A549 (cell line): Measurements from ENCODE around the gene FADS3.

Source experiments
- CEBPB ChIP-seq, 2 experiments: fragments of >200 bp in 1 of 2; sonication (Bioruptor Twin) in 1 of 2; formaldehyde crosslinking in 1 of 2; IDR thresholded peaks; 2 replicates each; pipeline ENCODE4 v1.6.1; 2012 to 2016
- MYC ChIP-seq: IDR thresholded peaks from 2 replicates; pipeline ENCODE4 v1.6.1; 2012; ENCODE audit warnings: mild to moderate bottlenecking, inconsistent platforms, low read length, improper control_type of control experiment, borderline replicate concordance
- POLR2A ChIP-seq: IDR thresholded peaks from 2 replicates; pipeline ENCODE4 v1.6.1; 2012; ENCODE audit warnings: mild to moderate bottlenecking, low read length
- RNF2 ChIP-seq: fragments of 200-600 bp; sonication (generic); IDR thresholded peaks from 2 replicates; pipeline ENCODE4 v1.6.1; 2016; ENCODE audit warnings: low read depth, mild to moderate bottlenecking, antibody characterized with exemption, moderate library complexity, borderline replicate concordance
- TF ChIP-seq, protein P1 (sequence below): fragments of >200 bp; sonication (Bioruptor Twin); formaldehyde crosslinking; IDR thresholded peaks from 3 replicates; pipeline ENCODE4 v1.5.1; 2016
- TF ChIP-seq, protein P2 (sequence below): fragments of 200-600 bp; sonication (generic); IDR thresholded peaks from 2 replicates; pipeline ENCODE4 v1.6.1; 2016; ENCODE audit warnings: antibody characterized with exemption, mild to moderate bottlenecking, moderate library complexity
- TF ChIP-seq, protein P3 (sequence below): IDR thresholded peaks from 2 replicates; pipeline ENCODE4 v1.6.1; 2012

DNA sequence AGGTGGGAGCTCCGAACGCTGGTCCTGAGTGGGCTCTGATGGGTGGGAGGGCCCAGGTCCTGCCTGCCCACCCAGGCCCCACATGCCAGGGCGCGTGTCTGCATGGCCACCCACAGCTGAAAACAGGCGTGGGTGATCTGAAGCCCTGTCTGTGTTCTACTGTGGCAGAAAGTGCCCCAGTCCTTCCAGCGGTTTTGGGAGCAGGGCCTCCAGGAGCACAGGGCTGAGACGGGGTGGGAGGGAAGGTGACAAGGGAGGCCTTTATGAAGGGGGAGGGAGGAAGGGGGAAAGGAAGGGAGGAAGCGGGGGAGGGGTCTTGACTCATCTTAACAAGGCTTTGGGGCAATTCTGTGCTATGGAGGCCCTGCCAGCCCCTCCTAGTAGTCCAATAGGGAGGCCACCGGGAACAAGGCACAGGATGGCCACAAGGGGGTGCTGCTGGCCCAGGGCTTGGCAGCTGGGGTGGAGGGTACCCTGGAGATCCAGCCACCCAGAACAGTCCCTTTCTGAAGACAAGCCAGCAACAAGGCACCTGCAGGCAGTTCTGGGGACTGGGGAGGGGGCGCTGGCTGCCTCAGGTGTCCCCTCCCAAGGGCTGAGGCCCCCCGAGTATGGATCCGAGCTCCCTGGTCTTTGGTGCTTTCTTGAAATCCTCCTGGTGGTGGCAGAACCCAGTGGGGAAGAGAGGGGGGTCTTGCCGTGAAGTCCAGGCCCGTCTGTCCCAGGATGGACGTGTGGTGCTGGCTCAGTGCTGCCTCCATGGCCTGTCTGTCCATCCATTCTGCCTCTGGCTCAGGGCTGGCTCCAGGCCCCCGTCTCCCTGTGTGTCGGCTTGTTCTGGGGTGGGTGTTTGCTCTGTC, 6.3 kb upstream of the FADS3 start:
- TF ChIP-seq RNF2 (no peak), POLR2A (no peak), MYC (no peak), CEBPB (IDR thresholded peaks at IDR 0.05) (no peak)
- TF ChIP-seq, protein P1, sequence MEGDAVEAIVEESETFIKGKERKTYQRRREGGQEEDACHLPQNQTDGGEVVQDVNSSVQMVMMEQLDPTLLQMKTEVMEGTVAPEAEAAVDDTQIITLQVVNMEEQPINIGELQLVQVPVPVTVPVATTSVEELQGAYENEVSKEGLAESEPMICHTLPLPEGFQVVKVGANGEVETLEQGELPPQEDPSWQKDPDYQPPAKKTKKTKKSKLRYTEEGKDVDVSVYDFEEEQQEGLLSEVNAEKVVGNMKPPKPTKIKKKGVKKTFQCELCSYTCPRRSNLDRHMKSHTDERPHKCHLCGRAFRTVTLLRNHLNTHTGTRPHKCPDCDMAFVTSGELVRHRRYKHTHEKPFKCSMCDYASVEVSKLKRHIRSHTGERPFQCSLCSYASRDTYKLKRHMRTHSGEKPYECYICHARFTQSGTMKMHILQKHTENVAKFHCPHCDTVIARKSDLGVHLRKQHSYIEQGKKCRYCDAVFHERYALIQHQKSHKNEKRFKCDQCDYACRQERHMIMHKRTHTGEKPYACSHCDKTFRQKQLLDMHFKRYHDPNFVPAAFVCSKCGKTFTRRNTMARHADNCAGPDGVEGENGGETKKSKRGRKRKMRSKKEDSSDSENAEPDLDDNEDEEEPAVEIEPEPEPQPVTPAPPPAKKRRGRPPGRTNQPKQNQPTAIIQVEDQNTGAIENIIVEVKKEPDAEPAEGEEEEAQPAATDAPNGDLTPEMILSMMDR = peak; percentile 90
- TF ChIP-seq, protein P2, sequence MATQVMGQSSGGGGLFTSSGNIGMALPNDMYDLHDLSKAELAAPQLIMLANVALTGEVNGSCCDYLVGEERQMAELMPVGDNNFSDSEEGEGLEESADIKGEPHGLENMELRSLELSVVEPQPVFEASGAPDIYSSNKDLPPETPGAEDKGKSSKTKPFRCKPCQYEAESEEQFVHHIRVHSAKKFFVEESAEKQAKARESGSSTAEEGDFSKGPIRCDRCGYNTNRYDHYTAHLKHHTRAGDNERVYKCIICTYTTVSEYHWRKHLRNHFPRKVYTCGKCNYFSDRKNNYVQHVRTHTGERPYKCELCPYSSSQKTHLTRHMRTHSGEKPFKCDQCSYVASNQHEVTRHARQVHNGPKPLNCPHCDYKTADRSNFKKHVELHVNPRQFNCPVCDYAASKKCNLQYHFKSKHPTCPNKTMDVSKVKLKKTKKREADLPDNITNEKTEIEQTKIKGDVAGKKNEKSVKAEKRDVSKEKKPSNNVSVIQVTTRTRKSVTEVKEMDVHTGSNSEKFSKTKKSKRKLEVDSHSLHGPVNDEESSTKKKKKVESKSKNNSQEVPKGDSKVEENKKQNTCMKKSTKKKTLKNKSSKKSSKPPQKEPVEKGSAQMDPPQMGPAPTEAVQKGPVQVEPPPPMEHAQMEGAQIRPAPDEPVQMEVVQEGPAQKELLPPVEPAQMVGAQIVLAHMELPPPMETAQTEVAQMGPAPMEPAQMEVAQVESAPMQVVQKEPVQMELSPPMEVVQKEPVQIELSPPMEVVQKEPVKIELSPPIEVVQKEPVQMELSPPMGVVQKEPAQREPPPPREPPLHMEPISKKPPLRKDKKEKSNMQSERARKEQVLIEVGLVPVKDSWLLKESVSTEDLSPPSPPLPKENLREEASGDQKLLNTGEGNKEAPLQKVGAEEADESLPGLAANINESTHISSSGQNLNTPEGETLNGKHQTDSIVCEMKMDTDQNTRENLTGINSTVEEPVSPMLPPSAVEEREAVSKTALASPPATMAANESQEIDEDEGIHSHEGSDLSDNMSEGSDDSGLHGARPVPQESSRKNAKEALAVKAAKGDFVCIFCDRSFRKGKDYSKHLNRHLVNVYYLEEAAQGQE = no peak
- TF ChIP-seq, protein P3, sequence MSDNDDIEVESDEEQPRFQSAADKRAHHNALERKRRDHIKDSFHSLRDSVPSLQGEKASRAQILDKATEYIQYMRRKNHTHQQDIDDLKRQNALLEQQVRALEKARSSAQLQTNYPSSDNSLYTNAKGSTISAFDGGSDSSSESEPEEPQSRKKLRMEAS = no peak
